GM21576 (cell line): ENCODE measurements around the gene SPATA4.
"Not testable (repeated sequence)": the region's sequence is repeated elsewhere in the genome, so short reads cannot be mapped to it uniquely, and the experiment has no call there.

Experiments
- ATAC-seq: cut with Tn5 transposase; IDR thresholded peaks from one replicate; pipeline ENCODE4 v1.9.1; 2021; ENCODE audit warnings: mild to moderate bottlenecking, moderate library complexity; ENCODE audit not compliant: unreplicated experiment

Gene SPATA4

GRCh38 chr4:176195184-176195978 lies at the start of gene SPATA4:
SPATA4 (minus strand) TSS chr4:176195585; CDS start chr4:176195562, 23 bp downstream.
- ATAC-seq = peak; percentile 98

- ATAC-seq = no peak
Measured at GRCh38 chr4:176242764-176243347, 47.5 kb upstream of the SPATA4 start.

- no peak for ATAC-seq
Measured at GRCh38 chr4:176241703-176242102, 46.3 kb upstream of the SPATA4 start.

- ATAC-seq = no peak
Measured at GRCh38 chr4:176238826-176239225, 43.4 kb upstream of the SPATA4 start.

GRCh38 chr4:176238157-176238610 lies 42.8 kb upstream of the SPATA4 start:
- ATAC-seq = no peak

GRCh38 chr4:176236946-176237345 lies 41.6 kb upstream of the SPATA4 start:
- no peak for ATAC-seq

GRCh38 chr4:176230836-176231235 lies 35.5 kb upstream of the SPATA4 start:
- ATAC-seq = no peak

- ATAC-seq = no peak
Measured at GRCh38 chr4:176229645-176230044, 34.3 kb upstream of the SPATA4 start.

GRCh38 chr4:176226736-176227135 lies 31.4 kb upstream of the SPATA4 start:
- no peak for ATAC-seq

- ATAC-seq = no peak
Measured at GRCh38 chr4:176223561-176223960, 28.2 kb upstream of the SPATA4 start.

GRCh38 chr4:176222149-176222548 lies 26.8 kb upstream of the SPATA4 start:
- ATAC-seq = no peak

- no peak for ATAC-seq
Measured at GRCh38 chr4:176217510-176217909, 22.1 kb upstream of the SPATA4 start.

- ATAC-seq = not testable (repeated sequence)
Measured at GRCh38 chr4:176212351-176212750, 17.0 kb upstream of the SPATA4 start.

- no peak for ATAC-seq
Measured at GRCh38 chr4:176210579-176211296, 15.4 kb upstream of the SPATA4 start.

GRCh38 chr4:176210101-176210500 lies 14.7 kb upstream of the SPATA4 start:
- ATAC-seq = no peak

GRCh38 chr4:176209535-176209934 lies 14.2 kb upstream of the SPATA4 start:
- no peak for ATAC-seq

- no peak for ATAC-seq
Measured at GRCh38 chr4:176207839-176208238, 12.5 kb upstream of the SPATA4 start.

- no peak for ATAC-seq
Measured at GRCh38 chr4:176205299-176205698, 9.9 kb upstream of the SPATA4 start.

- ATAC-seq = no peak
Measured at GRCh38 chr4:176198316-176198903, 3.0 kb upstream of the SPATA4 start.

- ATAC-seq = no peak
Measured at GRCh38 chr4:176193938-176194337, 1.4 kb downstream of the SPATA4 start.

- ATAC-seq = no peak
Measured at GRCh38 chr4:176193126-176193525, 2.3 kb downstream of the SPATA4 start.
